ENCODE measurements around the gene CDK16.

GRCh38 chrX:47202877-47203276, 15.6 kb upstream of the CDK16 start:
- TF ChIP-seq CTCF (IDR thresholded peaks at IDR 0.05; ENCODE audit: poor library complexity, severe bottlenecking), result no peak
- TF ChIP-seq REST (IDR thresholded peaks at IDR 0.05; ENCODE audit: borderline replicate concordance), result no peak

Measured in neural cell (in vitro differentiated cells).